Neural progenitor cell (in vitro differentiated cells): Measurements from ENCODE around the gene GNL1. TPM values are rescaled to one million over a fixed set of nuclear protein-coding genes. Genes with fewer than 3 reads are reported as not detected.
A peak's percentile ranks its signal among the peaks of the same experiment; 100 is the strongest.
"Not testable (repeated sequence)": the region's sequence is repeated elsewhere in the genome, so short reads cannot be mapped to it uniquely, and the experiment has no call there.

Source experiments
- DNase-seq: peaks from one replicate; pipeline ENCODE4 v3.0.0-alpha.2; 2016; ENCODE audit warnings: low spot score
- H2AFZ ChIP-seq: fragments of 200-600 bp; sonication (generic); replicated peaks from 2 replicates; pipeline ENCODE4 v1.6.1; 2016; ENCODE audit warnings: antibody characterized with exemption
- H3F3A ChIP-seq: fragments of 200-600 bp; sonication (generic); 2 replicates; pipeline ENCODE4 v1.6.1; 2016; ENCODE audit warnings: antibody characterized with exemption, low read depth
- H3K27ac ChIP-seq: fragments of 200-600 bp; sonication (generic); 2 replicates; pipeline ENCODE4 v1.5.1; 2016; ENCODE audit warnings: mild to moderate bottlenecking
- H3K27me3 ChIP-seq: fragments of 200-600 bp; sonication (generic); 2 replicates; pipeline ENCODE4 v1.6.1; 2016; ENCODE audit warnings: mild to moderate bottlenecking, moderate library complexity
- H3K36me3 ChIP-seq: fragments of 200-600 bp; sonication (generic); 2 replicates; pipeline ENCODE4 v1.5.1; 2016
- H3K4me1 ChIP-seq: fragments of 200-600 bp; sonication (generic); 2 replicates; pipeline ENCODE4 v1.6.1; 2016; ENCODE audit warnings: mixed run types
- H3K4me2 ChIP-seq: fragments of 200-600 bp; sonication (generic); 2 replicates; pipeline ENCODE4 v1.6.1; 2016
- H3K4me3 ChIP-seq: fragments of 200-600 bp; sonication (generic); 2 replicates; pipeline ENCODE4 v1.5.1; 2016
- H3K79me2 ChIP-seq: fragments of 200-600 bp; sonication (generic); 2 replicates; pipeline ENCODE4 v1.6.1; 2016; ENCODE audit warnings: low read depth
- H3K9ac ChIP-seq: fragments of 200-600 bp; sonication (generic); 2 replicates; pipeline ENCODE4 v1.6.1; 2016
- H3K9me3 ChIP-seq: fragments of 200-600 bp; sonication (generic); 2 replicates; pipeline ENCODE4 v1.5.1; 2016; ENCODE audit warnings: low read depth
- H4K20me1 ChIP-seq: fragments of 200-600 bp; sonication (generic); 2 replicates; pipeline ENCODE4 v1.6.1; 2016; ENCODE audit warnings: low read depth
- H3K27ac Mint-ChIP-seq: 3 replicates; pipeline ENCODE4 v1.8.0; 2021; ENCODE audit warnings: mixed read lengths
- H3K27me3 Mint-ChIP-seq: 2 replicates; pipeline ENCODE4 v1.8.0; 2022; ENCODE audit warnings: low read depth, mild to moderate bottlenecking, inconsistent platforms, moderate library complexity, mixed read lengths; ENCODE audit not compliant: insufficient read depth
- H3K36me3 Mint-ChIP-seq: 3 replicates; pipeline ENCODE4 v1.8.0; 2021; ENCODE audit warnings: mixed read lengths
- H3K4me1 Mint-ChIP-seq: 3 replicates; pipeline ENCODE4 v1.8.0; 2021; ENCODE audit warnings: mixed read lengths
- H3K4me3 Mint-ChIP-seq: 3 replicates; pipeline ENCODE4 v1.8.0; 2021; ENCODE audit warnings: mild to moderate bottlenecking, moderate library complexity, mixed read lengths
- H3K9me3 Mint-ChIP-seq: 3 replicates; pipeline ENCODE4 v1.8.0; 2020; ENCODE audit warnings: mixed read lengths
- CTCF ChIP-seq: fragments of 200-600 bp; sonication (generic); IDR thresholded peaks from 2 replicates; pipeline ENCODE4 v1.5.1; 2017; ENCODE audit warnings: antibody characterized with exemption, mild to moderate bottlenecking
- EZH2 ChIP-seq: fragments of 200-600 bp; sonication (generic); IDR thresholded peaks from 2 replicates; pipeline ENCODE4 v1.6.1; 2017; ENCODE audit warnings: antibody characterized with exemption, mild to moderate bottlenecking, moderate library complexity
- EZH2phosphoT487 ChIP-seq: fragments of 200-600 bp; sonication (generic); IDR thresholded peaks from 2 replicates; pipeline ENCODE4 v1.6.1; 2017; ENCODE audit warnings: antibody characterized with exemption
- total RNA-seq: library from RNA; depleted of rRNA; stranded (reverse); fragments of >200 nt; gene quantifications from 2 replicates; pipeline ENCODE4 v1.2.3, GENCODE V29; 2015; ENCODE audit warnings: low replicate concordance

GNL1 gene
- total RNA-seq, 1 donor from 2014 or later, result 23.7 TPM

- no peaks in the 10 kb centered on the region for H3K79me2 ChIP-seq
- no peaks in the 10 kb centered on the region for H3K9me3 ChIP-seq
- Mint-ChIP-seq H3K36me3 (peaks cover under 1% of the 10 kb centered on the region), H3K4me3 (no peak overlapping the region), H3K27me3 (peaks cover 4% of the 10 kb centered on the region), H3K4me1 (no peaks in the 10 kb centered on the region), H3K27ac (no peak overlapping the region), H3K9me3 (peaks cover 5% of the 10 kb centered on the region)
- no peak overlapping the region for H3K4me3 ChIP-seq
- H3F3A ChIP-seq, result no peaks in the 10 kb centered on the region
- no peak overlapping the region for H2AFZ ChIP-seq
- peaks cover 5% of the 10 kb centered on the region for H4K20me1 ChIP-seq
- H3K9ac ChIP-seq, result no peak overlapping the region
- H3K4me1 ChIP-seq, result no peaks in the 10 kb centered on the region
- H3K36me3 ChIP-seq, result no peaks in the 10 kb centered on the region
- no peak for DNase-seq
- no peak overlapping the region for H3K4me2 ChIP-seq
- TF ChIP-seq CTCF, result no peak
- no peak for TF ChIP-seq EZH2
- no peak for TF ChIP-seq EZH2phosphoT487
- H3K27ac ChIP-seq, result no peak overlapping the region
- H3K27me3 ChIP-seq, result no peaks in the 10 kb centered on the region
These were observed 60.3 kb downstream of the GNL1 start for GRCh38 chr6:30495993-30496392.

GRCh38 chr6:30495060-30495459 lies 61.2 kb downstream of the GNL1 start:
- H3K36me3 Mint-ChIP-seq, H3K4me2 ChIP-seq, H3K27me3 ChIP-seq, H3K4me3 ChIP-seq, H3K4me1 ChIP-seq, H3K9me3 Mint-ChIP-seq, H3K4me1 Mint-ChIP-seq, H2AFZ ChIP-seq, H3K27ac Mint-ChIP-seq, H3K9me3 ChIP-seq, H3K36me3 ChIP-seq, H3K27ac ChIP-seq, H3K79me2 ChIP-seq, DNase-seq, H3K4me3 Mint-ChIP-seq, H3F3A ChIP-seq, H3K27me3 Mint-ChIP-seq, H3K9ac ChIP-seq: not testable (repeated sequence)
- peaks cover 14% of the 10 kb centered on the region for H4K20me1 ChIP-seq

DNA sequence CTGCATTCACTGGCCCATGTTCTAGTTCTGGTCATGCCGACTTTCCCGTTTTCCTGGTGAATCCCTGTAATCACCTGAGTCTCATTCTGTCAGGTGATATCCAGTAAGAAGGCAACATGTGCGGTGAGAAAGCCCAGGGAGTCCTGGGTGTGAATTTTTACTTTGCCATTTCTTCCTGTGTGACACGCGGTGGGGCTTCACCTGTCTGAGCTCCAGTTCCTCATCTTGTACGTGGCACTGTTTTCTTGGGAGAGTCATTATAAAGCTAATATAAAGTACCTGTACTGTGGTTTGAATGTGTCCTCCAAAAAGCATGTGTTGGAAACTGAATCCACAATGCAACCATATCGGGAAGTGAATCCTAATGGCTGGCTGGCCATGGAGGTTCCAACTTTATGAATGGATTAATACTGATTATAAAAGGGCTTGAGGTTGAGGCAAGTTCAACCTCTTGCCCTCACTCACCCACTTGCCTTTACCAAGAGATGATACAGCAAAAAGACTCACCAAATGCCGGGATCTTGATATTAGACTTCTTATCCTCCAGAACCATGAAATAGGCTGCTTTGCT lies 61.9 kb downstream of the GNL1 start:
- Histone ChIP-seq H3K27me3 (peaks cover 6% of the 10 kb centered on the region), H4K20me1 (peaks cover 14% of the 10 kb centered on the region), H3K4me2 (no peak overlapping the region), H3K79me2 (no peaks in the 10 kb centered on the region), H3K9me3 (no peaks in the 10 kb centered on the region), H2AFZ (no peak overlapping the region), H3K27ac (no peak overlapping the region), H3K9ac (no peak overlapping the region), H3F3A (peaks cover 5% of the 10 kb centered on the region), H3K4me3 (no peak overlapping the region), H3K36me3 (no peaks in the 10 kb centered on the region), H3K4me1 (peaks cover 4% of the 10 kb centered on the region)
- Mint-ChIP-seq H3K27me3 (peaks cover 4% of the 10 kb centered on the region), H3K9me3 (peaks cover 5% of the 10 kb centered on the region), H3K36me3 (peaks cover 2% of the 10 kb centered on the region), H3K27ac (no peak overlapping the region), H3K4me3 (no peak overlapping the region), H3K4me1 (peaks cover 5% of the 10 kb centered on the region)
- DNase-seq, result no peak
- TF ChIP-seq EZH2phosphoT487, result no peak
- TF ChIP-seq CTCF, result no peak
- no peak for TF ChIP-seq EZH2

DNA sequence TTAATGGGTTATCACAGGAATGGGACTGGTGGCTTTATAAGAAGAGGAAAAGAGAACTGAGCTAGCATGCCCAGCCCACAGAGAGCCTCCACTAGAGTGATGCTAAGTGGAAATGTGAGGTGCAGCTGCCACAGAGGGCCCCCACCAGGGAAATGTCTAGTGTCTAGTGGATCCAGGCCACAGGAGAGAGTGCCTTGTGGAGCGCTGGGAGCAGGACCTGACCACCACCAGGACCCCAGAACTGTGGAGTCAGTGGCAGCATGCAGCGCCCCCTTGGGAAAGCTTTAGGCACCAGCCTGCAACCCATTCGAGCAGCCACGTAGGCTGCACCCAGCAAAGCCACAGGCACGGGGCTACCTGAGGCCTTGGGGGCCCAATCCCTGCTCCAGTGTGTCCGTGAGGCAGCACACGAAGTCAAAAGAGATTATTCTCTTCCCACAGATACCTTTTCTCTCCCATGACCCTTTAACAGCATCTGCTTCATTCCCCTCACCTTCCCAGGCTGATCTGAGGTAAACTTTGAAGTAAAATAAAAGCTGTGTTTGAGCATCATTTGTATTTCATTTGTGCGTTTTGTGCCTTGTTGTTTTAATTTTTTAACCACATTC lies 62.5 kb downstream of the GNL1 start:
- Mint-ChIP-seq H3K27ac (no peak overlapping the region), H3K9me3 (peaks cover 5% of the 10 kb centered on the region), H3K27me3 (peaks cover 9% of the 10 kb centered on the region), H3K4me1 (peaks cover 9% of the 10 kb centered on the region), H3K4me3 (no peak overlapping the region), H3K36me3 (peaks cover 2% of the 10 kb centered on the region)
- DNase-seq, result peak; percentile 60
- Histone ChIP-seq H3K4me3 (no peak overlapping the region), H4K20me1 (peaks cover 14% of the 10 kb centered on the region), H3F3A (peaks cover 11% of the 10 kb centered on the region), H3K36me3 (no peaks in the 10 kb centered on the region), H3K4me1 (peaks cover 4% of the 10 kb centered on the region), H3K27ac (no peak overlapping the region), H3K79me2 (no peaks in the 10 kb centered on the region), H3K9ac (no peak overlapping the region), H3K27me3 (peaks cover 6% of the 10 kb centered on the region), H3K9me3 (no peaks in the 10 kb centered on the region), H3K4me2 (no peak overlapping the region), H2AFZ (no peak overlapping the region)
- TF ChIP-seq EZH2phosphoT487 (no peak), CTCF (peak; percentile 57), EZH2 (no peak)
